ENCODE measurements around the gene FBXW8.

DNA sequence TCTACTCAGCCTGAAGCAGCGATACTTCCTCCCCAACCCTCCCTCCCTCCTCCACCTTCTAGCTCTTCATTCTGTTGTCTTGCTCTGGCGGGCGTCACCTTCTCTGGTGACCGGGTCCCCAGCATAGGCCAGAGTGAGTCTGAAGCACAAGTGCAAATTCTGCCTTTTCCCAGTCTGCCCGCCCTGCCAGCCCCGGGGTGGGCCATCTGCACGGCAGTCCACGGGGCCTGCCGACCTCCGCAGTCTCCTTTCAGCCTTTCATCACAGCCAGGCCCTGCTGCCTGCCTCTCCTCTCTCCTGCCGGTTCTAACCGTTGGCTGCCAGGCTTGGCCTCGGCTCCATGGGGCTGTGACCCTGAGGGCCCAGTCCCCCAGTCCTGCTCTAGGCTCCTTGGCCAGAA lies 129.7 kb downstream of the FBXW8 start:
- no peak for TF ChIP-seq TAF1 (IDR thresholded peaks at IDR 0.05; ENCODE audit: low read depth, low read length)
- TF ChIP-seq POLR2A (IDR thresholded peaks at IDR 0.05; ENCODE audit: low read depth, low read length) = no peak
- no peak for TF ChIP-seq POLR2AphosphoS5 (IDR thresholded peaks at IDR 0.05; ENCODE audit: low read depth, low read length)
- TF ChIP-seq POU2F2 (IDR thresholded peaks at IDR 0.05; ENCODE audit: low read depth, low read length) = no peak
- no peak for TF ChIP-seq SPI1 (IDR thresholded peaks at IDR 0.05; ENCODE audit: low read depth, low read length)
